IPS-18a (cell line): ENCODE results near the gene TNFRSF18.

Source experiments
- H3K27ac ChIP-seq: one replicate; pipeline ENCODE4 v1.5.1; 2013; ENCODE audit warnings: low read length
- H3K27me3 ChIP-seq: one replicate; pipeline ENCODE4 v1.6.1; 2013; ENCODE audit warnings: mild to moderate bottlenecking, low read length; ENCODE audit not compliant: control insufficient read depth, insufficient read depth
- H3K36me3 ChIP-seq: one replicate; pipeline ENCODE4 v1.6.1; 2013; ENCODE audit warnings: low read depth, low read length; ENCODE audit not compliant: control insufficient read depth
- H3K4me1 ChIP-seq: one replicate; pipeline ENCODE4 v1.6.1; 2013; ENCODE audit warnings: low read depth, low read length; ENCODE audit not compliant: control insufficient read depth
- H3K4me3 ChIP-seq: one replicate; pipeline ENCODE4 v1.5.1; 2013; ENCODE audit warnings: low read length
- H3K9ac ChIP-seq: one replicate; pipeline ENCODE4 v1.6.1; 2013; ENCODE audit warnings: mild to moderate bottlenecking, low read length, moderate library complexity
- H3K9me3 ChIP-seq: one replicate; pipeline ENCODE4 v1.6.1; 2013; ENCODE audit warnings: low read depth, low read length; ENCODE audit not compliant: control insufficient read depth

The TNFRSF18 gene

DNA sequence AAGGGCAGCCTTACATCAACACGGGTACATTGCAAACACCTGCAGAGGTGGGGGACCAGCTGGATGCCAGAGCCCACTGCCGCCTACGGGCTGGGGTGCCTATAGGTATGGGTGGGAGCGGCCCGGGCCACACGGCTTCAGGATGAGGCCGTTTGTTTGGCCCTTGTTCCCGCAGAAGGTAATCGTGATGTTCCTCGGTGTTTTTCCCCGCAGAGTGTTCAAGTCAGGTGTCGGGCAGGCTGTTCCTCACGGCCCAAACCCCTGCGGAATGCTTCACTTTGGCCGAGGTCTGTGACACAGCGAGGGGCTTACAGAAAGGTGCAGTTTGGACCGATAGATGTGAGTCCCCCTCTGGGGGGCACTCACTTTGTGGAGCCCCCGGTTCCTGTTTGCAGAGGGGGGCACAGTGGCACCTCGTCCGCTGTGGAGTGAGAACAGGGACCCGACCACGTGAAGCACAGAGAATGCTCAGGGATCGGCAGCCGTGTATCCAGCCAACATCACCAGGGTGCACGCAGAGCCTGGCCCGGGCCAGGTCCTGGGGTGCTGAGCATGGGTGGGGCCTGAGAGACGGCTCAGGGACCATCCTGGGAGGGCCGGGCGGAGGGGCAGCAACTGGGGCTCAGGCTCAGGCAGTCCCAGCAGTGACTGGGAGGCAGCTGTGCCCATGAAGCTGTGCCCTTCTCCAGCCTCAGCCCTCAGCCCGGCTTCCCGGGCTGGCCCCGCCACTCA is 33.2 kb downstream of the TNFRSF18 start:
- H3K4me3 ChIP-seq, result peak overlapping the region; percentile 30
- H3K4me1 ChIP-seq, result peaks cover 16% of the 10 kb centered on the region
- H3K27me3 ChIP-seq, result peaks cover 29% of the 10 kb centered on the region
- H3K27ac ChIP-seq, result no peak overlapping the region
- no peaks in the 10 kb centered on the region for H3K9me3 ChIP-seq
- no peaks in the 10 kb centered on the region for H3K36me3 ChIP-seq
- H3K9ac ChIP-seq, result no peak overlapping the region

- Histone ChIP-seq H3K9ac (no peak overlapping the region), H3K36me3 (no peaks in the 10 kb centered on the region), H3K9me3 (no peaks in the 10 kb centered on the region), H3K4me1 (peaks cover 12% of the 10 kb centered on the region), H3K27ac (no peak overlapping the region), H3K27me3 (peaks cover 25% of the 10 kb centered on the region), H3K4me3 (no peak overlapping the region)
Observed at GRCh38 chr1:1171546-1172340, 34.6 kb downstream of the TNFRSF18 start.

DNA sequence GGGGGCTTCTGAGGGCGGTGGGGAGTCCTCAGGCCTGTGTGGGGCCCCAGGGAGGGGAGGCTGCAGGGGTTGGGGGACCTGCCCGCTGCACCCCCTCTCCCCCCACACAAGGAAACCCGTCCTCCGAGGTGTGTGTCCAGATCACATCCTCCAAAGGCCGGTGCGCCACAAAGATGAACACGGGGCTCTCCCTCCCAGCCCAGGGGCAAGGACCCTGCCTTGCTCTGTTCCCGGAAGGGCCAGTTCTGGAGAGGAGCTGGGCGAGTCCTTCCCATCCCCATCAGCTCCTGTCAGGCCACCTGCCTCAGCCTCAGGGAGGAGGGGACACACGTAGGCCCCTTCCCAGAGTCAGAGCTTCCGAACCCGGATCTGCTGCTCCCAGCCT is 35.2 kb downstream of the TNFRSF18 start:
- Histone ChIP-seq H3K36me3 (no peaks in the 10 kb centered on the region), H3K27me3 (peaks cover 19% of the 10 kb centered on the region), H3K9ac (no peak overlapping the region), H3K4me3 (no peak overlapping the region), H3K27ac (no peak overlapping the region), H3K9me3 (no peaks in the 10 kb centered on the region), H3K4me1 (peaks cover 9% of the 10 kb centered on the region)

- no peak overlapping the region for H3K27ac ChIP-seq
- H3K9ac ChIP-seq, result no peak overlapping the region
- no peak overlapping the region for H3K4me3 ChIP-seq
- H3K36me3 ChIP-seq, result no peaks in the 10 kb centered on the region
- peaks cover 9% of the 10 kb centered on the region for H3K4me1 ChIP-seq
- peaks cover 12% of the 10 kb centered on the region for H3K27me3 ChIP-seq
- H3K9me3 ChIP-seq, result no peaks in the 10 kb centered on the region
Observed at GRCh38 chr1:1170215-1171091, 35.9 kb downstream of the TNFRSF18 start.

GRCh38 chr1:1169429-1170214 is 36.8 kb downstream of the TNFRSF18 start:
- H3K4me1 ChIP-seq, result peaks cover 14% of the 10 kb centered on the region
- no peaks in the 10 kb centered on the region for H3K9me3 ChIP-seq
- no peak overlapping the region for H3K4me3 ChIP-seq
- H3K27me3 ChIP-seq, result peaks cover 6% of the 10 kb centered on the region
- H3K36me3 ChIP-seq, result no peaks in the 10 kb centered on the region
- H3K9ac ChIP-seq, result no peak overlapping the region
- no peak overlapping the region for H3K27ac ChIP-seq

DNA sequence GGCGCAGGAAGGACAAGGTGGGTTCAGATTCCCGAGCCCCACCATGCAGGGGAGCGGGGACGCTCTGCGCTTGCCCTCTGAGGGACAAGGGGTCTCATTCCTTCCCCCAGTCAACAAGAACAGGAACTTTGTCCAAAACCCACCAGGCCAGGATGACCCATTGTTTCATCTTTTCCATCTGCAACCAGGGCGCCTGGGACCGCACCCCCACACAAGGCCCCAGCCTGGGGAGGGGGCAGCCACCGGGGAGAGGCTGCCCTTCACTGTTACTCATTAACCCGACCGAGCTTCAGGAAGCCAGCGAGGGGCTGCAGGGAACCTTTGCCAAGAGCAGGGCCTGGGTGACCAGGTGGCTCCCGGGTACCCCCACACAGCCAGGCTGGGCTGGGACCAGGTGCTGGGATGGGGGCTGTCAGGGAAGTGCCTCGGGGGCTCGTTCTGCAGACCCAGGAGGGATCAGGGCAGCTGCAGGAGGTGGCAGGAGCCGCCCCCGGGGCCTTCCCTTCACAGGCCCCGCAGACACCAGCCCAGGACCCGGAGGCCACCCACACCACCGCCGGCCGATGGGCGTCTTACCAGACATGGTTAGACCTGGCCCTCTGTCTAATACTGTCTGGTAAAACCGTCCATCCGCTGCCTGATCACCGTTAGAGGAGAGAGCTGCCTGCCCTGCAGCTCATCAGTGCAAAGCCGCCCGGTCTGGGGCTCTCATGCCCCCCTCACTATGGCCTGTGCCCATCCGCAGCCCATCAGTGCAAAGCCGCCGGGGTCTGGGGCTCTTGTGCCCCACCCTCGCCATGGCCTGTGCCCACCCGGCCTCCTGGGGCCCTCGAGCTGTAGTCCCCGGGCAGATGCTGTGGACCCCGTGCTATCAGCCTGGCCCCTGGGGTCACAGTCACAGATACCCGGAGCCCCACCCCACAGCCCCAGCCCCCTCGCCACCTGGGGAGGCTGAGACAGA is 37.7 kb downstream of the TNFRSF18 start:
- Histone ChIP-seq H3K4me1 (peaks cover 20% of the 10 kb centered on the region), H3K4me3 (no peak overlapping the region), H3K9ac (no peak overlapping the region), H3K27me3 (peaks cover 3% of the 10 kb centered on the region), H3K27ac (no peak overlapping the region), H3K36me3 (no peaks in the 10 kb centered on the region), H3K9me3 (no peaks in the 10 kb centered on the region)

- Histone ChIP-seq H3K4me3 (no peak overlapping the region), H3K36me3 (no peaks in the 10 kb centered on the region), H3K27me3 (peaks cover 3% of the 10 kb centered on the region)
Observed at GRCh38 chr1:1167841-1168450, 38.4 kb downstream of the TNFRSF18 start.

DNA sequence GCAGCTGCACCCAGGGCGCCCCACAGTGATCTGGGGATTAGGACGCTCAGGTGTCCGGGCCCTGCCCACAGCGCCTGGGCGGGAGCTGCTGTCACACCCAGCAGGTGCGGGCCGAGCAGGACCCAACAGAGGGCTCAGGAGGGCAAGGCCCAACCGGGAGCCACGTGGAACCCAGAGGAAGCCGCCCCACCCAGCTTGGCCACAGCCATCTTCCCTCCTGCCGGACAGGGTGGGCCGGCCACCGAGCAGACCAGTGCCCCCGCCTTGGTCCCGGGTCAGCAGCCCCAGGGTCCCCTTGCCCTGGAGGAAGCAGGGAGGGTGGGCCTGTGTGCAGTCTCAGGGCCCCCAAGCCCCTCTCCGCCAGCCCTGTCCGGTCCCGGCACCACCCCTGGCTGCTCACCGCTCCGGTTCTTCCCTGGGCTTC is 39.0 kb downstream of the TNFRSF18 start:
- Histone ChIP-seq H3K36me3 (no peaks in the 10 kb centered on the region), H3K4me3 (no peak overlapping the region), H3K4me1 (peaks cover 16% of the 10 kb centered on the region), H3K27ac (no peak overlapping the region), H3K27me3 (peaks cover 3% of the 10 kb centered on the region), H3K9me3 (no peaks in the 10 kb centered on the region), H3K9ac (no peak overlapping the region)

More at GRCh38 chr1:1167841-1168450, 38.4 kb downstream of the TNFRSF18 start:
- Histone ChIP-seq H3K9me3 (no peaks in the 10 kb centered on the region), H3K9ac (no peak overlapping the region), H3K4me1 (peaks cover 16% of the 10 kb centered on the region), H3K27ac (no peak overlapping the region)

- Histone ChIP-seq H3K27ac (no peak overlapping the region), H3K36me3 (no peaks in the 10 kb centered on the region), H3K4me3 (no peak overlapping the region), H3K9me3 (no peaks in the 10 kb centered on the region), H3K27me3 (peaks cover 3% of the 10 kb centered on the region), H3K4me1 (peaks cover 22% of the 10 kb centered on the region), H3K9ac (no peak overlapping the region)
Observed at GRCh38 chr1:1166642-1167397, 39.6 kb downstream of the TNFRSF18 start.
